ENCODE results near the gene MAP3K20.
"Not testable (repeated sequence)": the region's sequence is repeated elsewhere in the genome, so short reads cannot be mapped to it uniquely, and the experiment has no call there.

The MAP3K20 gene

GRCh38 chr2:173075781-173076580 is at the start of gene MAP3K20:
Gene MAP3K20 (plus strand): TSS chr2:173075846. CDS start chr2:173091032, 15,186 bp downstream.
- peak; percentile 28 to 61 for DNase-seq

GRCh38 chr2:173026479-173026878 is 49.2 kb upstream of the MAP3K20 start:
- DNase-seq = no peak

GRCh38 chr2:173027181-173028128 is 48.2 kb upstream of the MAP3K20 start:
- peak; percentile 16 to 76 for DNase-seq

- no peak for DNase-seq
Measured at GRCh38 chr2:173028141-173028540, 47.5 kb upstream of the MAP3K20 start.

DNA sequence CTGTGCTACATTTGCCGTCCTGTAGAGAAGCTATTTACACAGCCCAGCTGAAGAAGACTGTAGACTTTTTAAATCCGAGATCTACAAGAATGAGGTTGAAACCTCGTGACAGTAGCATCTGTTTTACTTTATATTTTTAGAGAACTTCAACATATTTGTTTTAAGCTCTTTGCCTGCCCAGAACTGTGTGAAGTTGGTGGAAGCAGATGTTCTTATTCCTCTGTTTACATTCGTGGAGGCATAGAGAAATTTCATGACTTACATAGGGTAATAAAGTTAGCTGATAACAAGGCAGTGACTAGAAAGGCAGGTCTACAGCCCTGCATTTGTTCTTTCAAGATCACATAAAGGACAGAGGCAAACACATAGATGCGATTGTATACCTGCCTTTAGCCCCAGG is 47.0 kb upstream of the MAP3K20 start:
- DNase-seq = no peak

GRCh38 chr2:173030561-173031490 is 44.8 kb upstream of the MAP3K20 start:
- DNase-seq = no peak

GRCh38 chr2:173032032-173032431 is 43.6 kb upstream of the MAP3K20 start:
- DNase-seq = no peak

DNA sequence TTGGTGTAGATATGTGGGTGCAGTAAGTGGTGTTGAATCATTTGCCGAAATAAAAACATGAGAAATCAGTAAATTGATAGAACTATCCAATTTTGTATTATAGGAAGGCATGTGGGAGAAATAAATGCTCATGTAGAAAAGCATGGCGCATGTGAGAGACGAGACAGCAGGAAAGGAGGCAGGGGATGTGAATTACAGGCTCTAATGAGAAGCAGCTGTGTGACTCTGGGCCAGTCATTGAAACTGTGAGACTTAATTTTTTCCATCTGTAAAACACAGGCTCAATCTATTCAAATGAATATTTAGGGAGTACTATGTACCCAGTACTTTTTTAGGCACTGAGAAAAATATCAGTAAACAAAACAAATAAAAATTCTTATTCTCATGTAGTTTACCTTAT is 42.6 kb upstream of the MAP3K20 start:
- no peak for DNase-seq

DNA sequence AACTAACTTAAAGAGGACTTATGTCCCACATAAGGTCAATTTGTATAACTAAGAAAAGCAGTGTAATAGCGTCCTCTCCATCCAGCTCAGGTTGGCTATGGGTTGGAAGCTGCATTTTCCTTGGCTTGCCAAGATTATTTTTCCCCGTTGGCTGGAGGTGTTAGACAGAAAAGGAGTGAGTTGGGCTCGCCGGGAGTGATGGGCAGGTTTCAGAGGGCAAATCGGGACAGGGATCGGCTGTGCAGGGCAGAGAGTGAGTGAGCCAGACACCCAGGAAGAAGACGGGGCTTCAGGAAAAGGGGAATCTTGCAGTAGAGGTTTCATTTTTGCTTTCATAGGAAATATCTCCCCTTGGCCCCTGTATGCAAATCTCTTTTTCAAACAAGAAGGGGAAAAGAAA is 41.5 kb upstream of the MAP3K20 start:
- DNase-seq = no peak

- no peak for DNase-seq
Measured at GRCh38 chr2:173037245-173038120, 38.2 kb upstream of the MAP3K20 start.

DNA sequence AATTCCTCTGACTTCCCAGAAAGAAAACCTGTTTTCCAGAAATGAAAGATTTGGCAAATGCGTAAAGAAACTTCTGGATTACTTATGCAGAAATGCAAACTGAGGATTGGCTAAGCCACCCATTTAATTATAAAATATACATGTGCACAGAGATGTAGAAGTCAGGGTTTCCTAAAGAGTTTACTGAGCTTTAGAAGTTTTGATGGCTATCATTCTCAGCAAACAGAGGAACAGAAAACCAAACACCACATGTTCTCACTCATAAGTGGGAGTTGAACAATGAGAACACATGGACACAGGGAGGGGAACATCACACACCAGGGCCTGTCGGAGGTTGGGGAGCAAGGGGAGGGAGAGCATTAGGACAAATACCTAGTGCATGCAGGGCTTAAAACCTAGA is 37.4 kb upstream of the MAP3K20 start:
- not testable (repeated sequence) for DNase-seq

GRCh38 chr2:173040729-173041128 is 34.9 kb upstream of the MAP3K20 start:
- no peak for DNase-seq

- DNase-seq = no peak
Measured at GRCh38 chr2:173043476-173043875, 32.2 kb upstream of the MAP3K20 start.

GRCh38 chr2:173043897-173044519 is 31.6 kb upstream of the MAP3K20 start:
- DNase-seq = no peak

DNA sequence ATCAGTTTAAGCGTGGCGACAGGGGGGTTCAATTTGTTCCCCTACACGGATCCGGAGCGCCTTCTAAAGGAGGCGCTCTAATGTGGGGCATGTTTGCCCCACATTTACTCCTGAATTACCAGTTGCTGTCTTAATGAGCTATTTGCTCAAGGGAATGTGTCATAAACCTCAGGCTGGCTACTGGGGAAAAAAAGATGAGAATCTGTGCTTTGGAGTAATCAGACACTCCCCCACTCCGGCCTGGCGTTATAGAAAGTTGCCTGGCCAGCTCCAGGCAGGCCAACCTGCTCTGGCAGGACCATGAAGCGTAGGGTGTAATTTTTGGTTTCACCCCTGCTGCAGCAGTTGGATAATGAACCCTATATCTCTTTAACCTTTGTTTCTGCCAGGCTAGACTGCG is 31.0 kb upstream of the MAP3K20 start:
- DNase-seq = no peak

- DNase-seq = no peak
Measured at GRCh38 chr2:173045181-173045580, 30.5 kb upstream of the MAP3K20 start.

DNA sequence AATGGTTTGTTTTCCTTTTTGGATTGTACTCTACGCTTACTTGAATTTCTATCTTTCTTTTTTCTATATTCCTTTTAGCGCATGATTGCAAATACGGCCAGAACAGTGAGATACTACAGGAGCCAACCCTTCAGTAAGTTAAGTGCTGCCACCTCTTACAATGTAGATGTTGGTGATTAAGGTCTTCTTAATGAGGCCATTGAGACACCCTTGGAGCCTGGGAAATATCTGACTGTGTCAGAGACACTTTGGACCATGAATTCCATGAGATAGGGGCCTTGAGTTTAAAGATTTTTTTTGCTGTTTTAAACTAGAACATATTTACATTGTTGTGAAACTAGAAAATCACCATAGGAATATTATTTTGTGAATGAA is 27.1 kb upstream of the MAP3K20 start:
- DNase-seq = no peak

GRCh38 chr2:173048897-173049661 is 26.6 kb upstream of the MAP3K20 start:
- peak in 1 of 2 experiments; percentile 60 for DNase-seq

- no peak for DNase-seq
Measured at GRCh38 chr2:173049831-173050230, 25.8 kb upstream of the MAP3K20 start.

- no peak for DNase-seq
Measured at GRCh38 chr2:173050684-173051083, 25.0 kb upstream of the MAP3K20 start.

Data from NCI-H1930 (cell line).